Endothelial cell of umbilical vein (primary cell): ENCODE measurements around the gene BNIP5. TPM values are rescaled to one million over a fixed set of nuclear protein-coding genes. Genes with fewer than 3 reads are reported as not detected.
A peak's percentile ranks its signal among the peaks of the same experiment; 100 is the strongest.

Experiments
- BruUV-seq: library from RNA; stranded (reverse); fragments of 400-500 nt; replicated peaks from 2 replicates; lab custom pipeline; 2021; lab: Mats Ljungman, UMichigan
- CTCF ChIA-PET: fragments of 300-600, 350-600 bp; sonication (Branson Sonifier 250); formaldehyde crosslinking; loops from one replicate; lab custom pipeline; 2021; ENCODE audit warnings: antibody characterized with exemption, inconsistent platforms; lab: Charles Lee
- POLR2A ChIA-PET: fragments of 300-600, 350-600 bp; sonication (Branson Sonifier 250); formaldehyde crosslinking; loops from one replicate; lab custom pipeline; 2021; ENCODE audit warnings: antibody characterized with exemption, inconsistent platforms; lab: Charles Lee
- DNase-seq: peaks from one replicate; pipeline ENCODE4 v3.0.0-alpha.2; 2011; ENCODE audit warnings: low read depth, low spot score
- FAIRE-seq: peaks from 2 replicates; lab custom pipeline; 2011; peaks lifted over from hg19 to GRCh38; lab: Jason Lieb, UNC
- H2AFZ ChIP-seq: 2 replicates; pipeline ENCODE4 v1.6.0; 2012; ENCODE audit warnings: low read depth, low read length, control low read depth, inconsistent platforms
- H3K27ac ChIP-seq: 2 replicates; pipeline ENCODE4 v1.5.1; 2011; ENCODE audit warnings: low read depth, mild to moderate bottlenecking, control low read depth, low read length, moderate library complexity; ENCODE audit not compliant: insufficient read depth
- H3K27me3 ChIP-seq, 2 experiments: 2 replicates each; pipeline versions ENCODE4 v1.6.0 to v1.6.1; 2011; ENCODE audit warnings: low read length in 2 of 2, mixed read lengths in 1 of 2; ENCODE audit not compliant: control insufficient read depth in 2 of 2, insufficient read depth in 2 of 2
- H3K36me3 ChIP-seq, 2 experiments: 2 replicates in 1 of 2; 3 replicates in 1 of 2; pipeline ENCODE4 v1.5.1; 2011; ENCODE audit warnings: low read length in 2 of 2, mild to moderate bottlenecking in 1 of 2, moderate library complexity in 1 of 2; ENCODE audit not compliant: control insufficient read depth in 2 of 2, insufficient read depth in 2 of 2; ENCODE audit errors: extremely low read depth in 1 of 2
- H3K4me1 ChIP-seq: 3 replicates; pipeline ENCODE4 v1.5.1; 2011; ENCODE audit warnings: mild to moderate bottlenecking, low read length; ENCODE audit not compliant: control insufficient read depth, insufficient read depth; ENCODE audit errors: extremely low read depth
- H3K4me2 ChIP-seq: 2 replicates; pipeline ENCODE4 v1.6.1; 2011; ENCODE audit warnings: low read length, control low read depth, mixed read lengths; ENCODE audit not compliant: insufficient read depth
- H3K4me3 ChIP-seq, 3 experiments: fragments of 200-600 bp in 1 of 3; sonication (generic), shearing (Covaris generic) in 1 of 3; replicated peaks in 1 of 3; 2 replicates each; pipeline ENCODE4 v1.5.1; 2011 to 2016; ENCODE audit warnings: control low read depth in 3 of 3, low read length in 3 of 3, mild to moderate bottlenecking in 2 of 3, inconsistent platforms in 1 of 3, low read depth in 1 of 3, moderate library complexity in 1 of 3; ENCODE audit not compliant: insufficient read depth in 1 of 3
- H3K79me2 ChIP-seq: 2 replicates; pipeline ENCODE4 v1.6.0; 2012; ENCODE audit warnings: low read length, inconsistent platforms; ENCODE audit not compliant: control insufficient read depth, insufficient read depth
- H3K9ac ChIP-seq: replicated peaks from 2 replicates; pipeline ENCODE3; 2011; ENCODE audit warnings: low read length, control low read depth; ENCODE audit not compliant: insufficient read depth; ENCODE audit errors: extremely low read depth
- H3K9me1 ChIP-seq: replicated peaks from 3 replicates; pipeline ENCODE4 v1.6.0; 2011; ENCODE audit warnings: mild to moderate bottlenecking, low read length; ENCODE audit not compliant: control insufficient read depth, insufficient read depth; ENCODE audit errors: extremely low read depth
- H3K9me3 ChIP-seq: replicated peaks from 2 replicates; pipeline ENCODE4 v1.5.1; 2012; ENCODE audit warnings: low read length, inconsistent platforms; ENCODE audit not compliant: control insufficient read depth, insufficient read depth
- H4K20me1 ChIP-seq: replicated peaks from 2 replicates; pipeline ENCODE3; 2011; ENCODE audit warnings: mild to moderate bottlenecking, low read length; ENCODE audit not compliant: control insufficient read depth, insufficient read depth; ENCODE audit errors: extremely low read depth
- FOS ChIP-seq: IDR thresholded peaks from 2 replicates; pipeline ENCODE4 v1.6.1; 2011; ENCODE audit warnings: mild to moderate bottlenecking, low read length, moderate library complexity, borderline replicate concordance; ENCODE audit not compliant: insufficient read depth
- GATA2 ChIP-seq: IDR thresholded peaks from 2 replicates; pipeline ENCODE4 v1.7.0; 2011; ENCODE audit warnings: low read depth, mild to moderate bottlenecking, moderate library complexity, mixed read lengths, low read length; ENCODE audit not compliant: insufficient read length, insufficient read depth
- JUN ChIP-seq: IDR thresholded peaks from 2 replicates; pipeline ENCODE4 v1.6.1; 2011; ENCODE audit warnings: borderline replicate concordance, low read depth; ENCODE audit not compliant: insufficient read length, insufficient read depth
- dilution Hi-C: fragments of 300-500 bp; cut with MboI; formaldehyde crosslinking; loops from one replicate; pipeline ENCODE4 v1.15.0; 2019; ENCODE audit warnings: low sequenced_read_pairs; ENCODE audit not compliant: extremely low pct_ligation_motif_present
- intact Hi-C: fragments of 100-400 bp; cut with micrococcal nuclease; formaldehyde crosslinking; loops from one replicate; pipeline ENCODE4 v1.10.0; 2022
- polyA plus RNA-seq, 4 experiments: library from polyadenylated mRNA; depleted of rRNA in 3 of 4; stranded (reverse) in 3 of 4; unstranded in 1 of 4; fragments of >200 nt; gene quantifications; 2 replicates each; pipeline versions ENCODE4 v1.2.1 to v1.2.3, GENCODE V29; 2011 to 2012; ENCODE audit warnings: missing spikeins in 1 of 4
- total RNA-seq: library from RNA; stranded (reverse); gene quantifications from 2 replicates; pipeline ENCODE4 v1.2.3, GENCODE V29; 2021
- TF ChIP-seq, protein P1 (sequence below): IDR thresholded peaks from 2 replicates; pipeline ENCODE4 v1.6.1; 2011; ENCODE audit not compliant: insufficient read depth, insufficient read length
- TF ChIP-seq, protein P2 (sequence below), 2 donors: IDR thresholded peaks; 1 replicate in 1 of 2; 2 replicates in 1 of 2; pipeline ENCODE4 v1.5.1; 2011; ENCODE audit warnings: low read length in 2 of 2, mild to moderate bottlenecking in 2 of 2, moderate library complexity in 2 of 2, control low read depth in 1 of 2, inconsistent platforms in 1 of 2, low read depth in 1 of 2; ENCODE audit not compliant: insufficient read depth in 1 of 2; ENCODE audit errors: extremely low read depth in 1 of 2

Gene BNIP5
- total and polyA plus RNA-seq, 2 donors (not counting 3 experiments of a cell fraction or from before 2014, with no cell fraction given), result not detected

DNA sequence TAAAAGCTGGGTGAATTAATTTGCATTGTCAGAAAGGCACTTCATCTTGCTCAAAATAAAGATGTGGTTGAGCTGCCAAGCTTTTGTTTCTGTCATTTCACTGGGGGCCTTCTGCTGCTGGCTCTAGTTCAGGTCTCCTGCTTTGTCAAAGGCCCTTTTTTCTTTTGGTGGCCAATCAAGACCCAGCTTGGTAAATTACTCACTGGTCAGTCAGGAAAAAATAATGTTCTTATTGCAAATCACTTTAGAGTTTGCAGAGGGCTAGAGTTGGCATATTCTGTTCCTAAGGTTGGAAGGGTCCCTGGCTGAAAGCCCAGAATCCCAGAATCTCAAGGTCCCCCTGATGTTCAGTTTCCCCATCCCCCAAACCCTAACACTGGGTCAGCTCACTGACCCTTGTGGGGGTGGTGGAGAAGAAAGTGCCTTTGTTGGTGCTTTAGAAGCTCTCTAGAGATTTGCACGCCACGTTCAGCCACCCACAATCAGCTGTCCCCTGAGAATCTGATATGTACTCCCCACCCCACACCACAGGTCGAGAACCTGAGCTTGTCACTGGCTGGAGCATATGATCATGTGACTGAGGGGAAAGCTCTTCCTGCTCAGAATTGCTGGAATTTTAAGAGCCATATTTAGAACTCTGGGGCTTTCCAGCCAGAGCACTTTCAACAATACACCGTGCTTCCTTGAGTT is 21.7 kb upstream of the BNIP5 start:
- no peaks in the 10 kb centered on the region for H3K36me3 ChIP-seq
- H3K4me2 ChIP-seq, result no peak overlapping the region
- H3K27me3 ChIP-seq, result peaks cover 0 to 5% of the 10 kb centered on the region in 2 experiments
- intact Hi-C loops (no loop called here), dilution Hi-C loops (no loop called here)
- no peak overlapping the region for H3K9ac ChIP-seq
- DNase-seq (peak; percentile 62), FAIRE-seq (peak; percentile 68)
- ChIA-PET CTCF (interaction anchor here (0.6 to 12.9 kb wide), 8 partner anchors 13 to 237 kb away, joined by 3 to 373 read pairs (median 4); no protein-coding TSS in a partner anchor), POLR2A (no interaction called here)
- H2AFZ ChIP-seq, result no peak overlapping the region
- TF ChIP-seq, protein P1, sequence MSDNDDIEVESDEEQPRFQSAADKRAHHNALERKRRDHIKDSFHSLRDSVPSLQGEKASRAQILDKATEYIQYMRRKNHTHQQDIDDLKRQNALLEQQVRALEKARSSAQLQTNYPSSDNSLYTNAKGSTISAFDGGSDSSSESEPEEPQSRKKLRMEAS, result no peak
- no peak for TF ChIP-seq GATA2
- no peak overlapping the region for H3K4me3 ChIP-seq
- no TSS peak for BruUV-seq
- peak overlapping the region; percentile 13 for H3K27ac ChIP-seq
- H3K9me3 ChIP-seq, result no peaks in the 10 kb centered on the region
- no peaks in the 10 kb centered on the region for H3K9me1 ChIP-seq
- no peaks in the 10 kb centered on the region for H3K79me2 ChIP-seq
- peaks cover 9% of the 10 kb centered on the region for H3K4me1 ChIP-seq
- H4K20me1 ChIP-seq, result no peaks in the 10 kb centered on the region

DNA sequence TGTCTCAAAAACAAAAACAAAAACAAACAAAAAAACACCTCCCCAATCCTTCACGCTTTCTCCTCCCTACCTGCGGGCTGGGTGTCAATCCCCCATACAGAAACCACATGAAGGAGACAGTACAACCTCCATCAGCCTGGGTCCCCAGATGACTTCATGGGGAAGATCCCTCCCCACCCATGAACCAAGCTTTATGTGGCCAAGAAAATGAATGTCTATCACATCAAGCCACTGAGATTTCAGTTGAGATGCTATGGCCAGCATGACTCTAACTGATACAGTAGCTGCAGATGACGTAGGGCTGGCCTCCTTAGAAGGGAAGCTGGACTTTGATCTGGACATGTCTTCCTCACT is 21.2 kb upstream of the BNIP5 start:
- Histone ChIP-seq H2AFZ (no peak overlapping the region), H4K20me1 (no peaks in the 10 kb centered on the region), H3K9ac (no peak overlapping the region), H3K4me3 (no peak overlapping the region), H3K27me3 (peaks cover 0 to 5% of the 10 kb centered on the region in 2 experiments), H3K4me2 (no peak overlapping the region), H3K79me2 (no peaks in the 10 kb centered on the region), H3K9me1 (no peaks in the 10 kb centered on the region), H3K36me3 (no peaks in the 10 kb centered on the region), H3K27ac (no peak overlapping the region), H3K4me1 (peaks cover 9% of the 10 kb centered on the region), H3K9me3 (no peaks in the 10 kb centered on the region)
- no TSS peak for BruUV-seq
- CTCF ChIA-PET, result interaction anchor here (0.8 to 12.9 kb wide), 4 partner anchors 12 to 218 kb away, joined by 4 to 373 read pairs (median 86); no protein-coding TSS in a partner anchor
- DNase-seq, result no peak
- no peak for TF ChIP-seq FOS
- TF ChIP-seq, protein P2, sequence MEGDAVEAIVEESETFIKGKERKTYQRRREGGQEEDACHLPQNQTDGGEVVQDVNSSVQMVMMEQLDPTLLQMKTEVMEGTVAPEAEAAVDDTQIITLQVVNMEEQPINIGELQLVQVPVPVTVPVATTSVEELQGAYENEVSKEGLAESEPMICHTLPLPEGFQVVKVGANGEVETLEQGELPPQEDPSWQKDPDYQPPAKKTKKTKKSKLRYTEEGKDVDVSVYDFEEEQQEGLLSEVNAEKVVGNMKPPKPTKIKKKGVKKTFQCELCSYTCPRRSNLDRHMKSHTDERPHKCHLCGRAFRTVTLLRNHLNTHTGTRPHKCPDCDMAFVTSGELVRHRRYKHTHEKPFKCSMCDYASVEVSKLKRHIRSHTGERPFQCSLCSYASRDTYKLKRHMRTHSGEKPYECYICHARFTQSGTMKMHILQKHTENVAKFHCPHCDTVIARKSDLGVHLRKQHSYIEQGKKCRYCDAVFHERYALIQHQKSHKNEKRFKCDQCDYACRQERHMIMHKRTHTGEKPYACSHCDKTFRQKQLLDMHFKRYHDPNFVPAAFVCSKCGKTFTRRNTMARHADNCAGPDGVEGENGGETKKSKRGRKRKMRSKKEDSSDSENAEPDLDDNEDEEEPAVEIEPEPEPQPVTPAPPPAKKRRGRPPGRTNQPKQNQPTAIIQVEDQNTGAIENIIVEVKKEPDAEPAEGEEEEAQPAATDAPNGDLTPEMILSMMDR (IDR thresholded peaks at IDR 0.05; ENCODE audit: extremely low read depth in 1 of 2, insufficient read depth in 1 of 2, low read depth in 1 of 2, low read length in 2 of 2), result no peak
- TF ChIP-seq, protein P1, result no peak
- TF ChIP-seq JUN, result no peak
- intact Hi-C loops (no loop called here), dilution Hi-C loops (no loop called here)
- POLR2A ChIA-PET, result no interaction called here
- no peak for FAIRE-seq
